ENCODE measurements around the gene PPIF. TPM values are rescaled to one million over a fixed set of nuclear protein-coding genes. Genes with fewer than 3 reads are reported as not detected.

Gene PPIF
- polyA plus RNA-seq, 1 donor (not counting 4 experiments of a cell fraction or from before 2014, with no cell fraction given), result 71.3 TPM

- no peaks in the 10 kb centered on the region for H3K9me3 ChIP-seq (ENCODE audit: control insufficient read depth, low read depth, low read length)
- H3K4me2 ChIP-seq (ENCODE audit: control insufficient read depth, extremely low read depth, insufficient read depth, low read depth, low read length), result no peak overlapping the region
- FAIRE-seq (no peak), DNase-seq (ENCODE audit: low read depth, low spot score) (no peak)
- dilution Hi-C loops (cut with MboI; ENCODE audit: extremely low pct_ligation_motif_present, low sequenced_read_pairs), result no loop called here
- no peak overlapping the region for H3K27ac ChIP-seq (ENCODE audit: control insufficient read depth, insufficient read depth, low read length)
- no peaks in the 10 kb centered on the region for H3K27me3 ChIP-seq (ENCODE audit: control insufficient read depth, extremely low read depth, insufficient read depth, low read length)
- H3K4me1 ChIP-seq (ENCODE audit: control insufficient read depth, extremely low read depth, insufficient read depth, low read length), result no peaks in the 10 kb centered on the region
- TF ChIP-seq EZH2 (IDR thresholded peaks at IDR 0.05; ENCODE audit: low read length), result no peak
- TF ChIP-seq, protein P1, sequence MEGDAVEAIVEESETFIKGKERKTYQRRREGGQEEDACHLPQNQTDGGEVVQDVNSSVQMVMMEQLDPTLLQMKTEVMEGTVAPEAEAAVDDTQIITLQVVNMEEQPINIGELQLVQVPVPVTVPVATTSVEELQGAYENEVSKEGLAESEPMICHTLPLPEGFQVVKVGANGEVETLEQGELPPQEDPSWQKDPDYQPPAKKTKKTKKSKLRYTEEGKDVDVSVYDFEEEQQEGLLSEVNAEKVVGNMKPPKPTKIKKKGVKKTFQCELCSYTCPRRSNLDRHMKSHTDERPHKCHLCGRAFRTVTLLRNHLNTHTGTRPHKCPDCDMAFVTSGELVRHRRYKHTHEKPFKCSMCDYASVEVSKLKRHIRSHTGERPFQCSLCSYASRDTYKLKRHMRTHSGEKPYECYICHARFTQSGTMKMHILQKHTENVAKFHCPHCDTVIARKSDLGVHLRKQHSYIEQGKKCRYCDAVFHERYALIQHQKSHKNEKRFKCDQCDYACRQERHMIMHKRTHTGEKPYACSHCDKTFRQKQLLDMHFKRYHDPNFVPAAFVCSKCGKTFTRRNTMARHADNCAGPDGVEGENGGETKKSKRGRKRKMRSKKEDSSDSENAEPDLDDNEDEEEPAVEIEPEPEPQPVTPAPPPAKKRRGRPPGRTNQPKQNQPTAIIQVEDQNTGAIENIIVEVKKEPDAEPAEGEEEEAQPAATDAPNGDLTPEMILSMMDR (optimal IDR thresholded peaks at IDR 0.05 in 1 of 3, IDR thresholded peaks at IDR 0.05 in 1 of 3, conservative IDR thresholded peaks at IDR 0.05 in 1 of 3; ENCODE audit: extremely low read depth in 1 of 3, insufficient read depth in 2 of 3, low read length in 3 of 3), result no peak
- H3K9ac ChIP-seq (ENCODE audit: control insufficient read depth, extremely low read depth, insufficient read depth, low read length), result no peak overlapping the region
- no peak overlapping the region for H3K4me3 ChIP-seq (ENCODE audit: control insufficient read depth in 2 of 3, extremely low read depth in 1 of 3, insufficient read depth in 2 of 3, low read depth in 1 of 3, low read length in 3 of 3)
- H3K9me1 ChIP-seq (ENCODE audit: control insufficient read depth, extremely low read depth, insufficient read depth, low read length), result no peaks in the 10 kb centered on the region
- no peaks in the 10 kb centered on the region for H3K36me3 ChIP-seq (ENCODE audit: control insufficient read depth in 2 of 2, extremely low read depth in 1 of 2, insufficient read depth in 2 of 2, low read length in 2 of 2)
- H3K79me2 ChIP-seq (ENCODE audit: control insufficient read depth, insufficient read depth, low read length), result no peaks in the 10 kb centered on the region
- H2AFZ ChIP-seq (ENCODE audit: control insufficient read depth, low read length), result no peak overlapping the region
- H4K20me1 ChIP-seq (ENCODE audit: control insufficient read depth, extremely low read depth, insufficient read depth, low read length), result no peaks in the 10 kb centered on the region
Measured at GRCh38 chr10:79386637-79387465, 39.6 kb downstream of the PPIF start.

- no peaks in the 10 kb centered on the region for H3K9me3 ChIP-seq (ENCODE audit: control insufficient read depth, low read depth, low read length)
- no peak overlapping the region for H3K27ac ChIP-seq (ENCODE audit: control insufficient read depth, insufficient read depth, low read length)
- H4K20me1 ChIP-seq (ENCODE audit: control insufficient read depth, extremely low read depth, insufficient read depth, low read length), result no peaks in the 10 kb centered on the region
- FAIRE-seq, result no peak
- H3K9ac ChIP-seq (ENCODE audit: control insufficient read depth, extremely low read depth, insufficient read depth, low read length), result no peak overlapping the region
- H3K4me1 ChIP-seq (ENCODE audit: control insufficient read depth, extremely low read depth, insufficient read depth, low read length), result no peaks in the 10 kb centered on the region
- no peak overlapping the region for H2AFZ ChIP-seq (ENCODE audit: control insufficient read depth, low read length)
- no peak for DNase-seq (ENCODE audit: low read depth, low spot score)
- H3K4me3 ChIP-seq (ENCODE audit: control insufficient read depth in 2 of 3, extremely low read depth in 1 of 3, insufficient read depth in 2 of 3, low read depth in 1 of 3, low read length in 3 of 3), result no peak overlapping the region
- no peak for TF ChIP-seq EZH2 (IDR thresholded peaks at IDR 0.05; ENCODE audit: low read length)
- TF ChIP-seq, protein P1 (optimal IDR thresholded peaks at IDR 0.05 in 1 of 3, IDR thresholded peaks at IDR 0.05 in 1 of 3, conservative IDR thresholded peaks at IDR 0.05 in 1 of 3; ENCODE audit: extremely low read depth in 1 of 3, insufficient read depth in 2 of 3, low read length in 3 of 3), result no peak
- H3K79me2 ChIP-seq (ENCODE audit: control insufficient read depth, insufficient read depth, low read length), result no peaks in the 10 kb centered on the region
- no peak overlapping the region for H3K4me2 ChIP-seq (ENCODE audit: control insufficient read depth, extremely low read depth, insufficient read depth, low read depth, low read length)
- no peaks in the 10 kb centered on the region for H3K27me3 ChIP-seq (ENCODE audit: control insufficient read depth, extremely low read depth, insufficient read depth, low read length)
- no peaks in the 10 kb centered on the region for H3K36me3 ChIP-seq (ENCODE audit: control insufficient read depth in 2 of 2, extremely low read depth in 1 of 2, insufficient read depth in 2 of 2, low read length in 2 of 2)
- no peaks in the 10 kb centered on the region for H3K9me1 ChIP-seq (ENCODE audit: control insufficient read depth, extremely low read depth, insufficient read depth, low read length)
- dilution Hi-C loops (cut with MboI; ENCODE audit: extremely low pct_ligation_motif_present, low sequenced_read_pairs), result no loop called here
Measured at GRCh38 chr10:79387466-79387973, 40.3 kb downstream of the PPIF start.

Measured in keratinocyte (primary cell).